Mucosa of descending colon (tissue), 3 donors: ENCODE measurements around the gene GMDS. TPM values are rescaled to one million over a fixed set of nuclear protein-coding genes. Genes with fewer than 3 reads are reported as not detected.
"Not testable (repeated sequence)": the region's sequence is repeated elsewhere in the genome, so short reads cannot be mapped to it uniquely, and the experiment has no call there.

Source experiments
- ATAC-seq: fragments of 200-7000 bp; cut with Tn5 transposase; one replicate; pipeline ENCODE4 v1.9.1; 2020; ENCODE audit warnings: mild to moderate bottlenecking, moderate library complexity
- DNase-seq, 3 donors: peaks; one replicate each; pipeline ENCODE4 v3.0.0-alpha.2; 2020
- H3K36me3 ChIP-seq: fragments of 200-600 bp; one replicate; pipeline ENCODE4 v1.8.0; 2021; ENCODE audit warnings: low read depth, mild to moderate bottlenecking
- H3K4me1 ChIP-seq: fragments of 200-600 bp; one replicate; pipeline ENCODE4 v1.8.0; 2021; ENCODE audit warnings: low read depth, mild to moderate bottlenecking
- H3K4me3 ChIP-seq: fragments of 200-600 bp; one replicate; pipeline ENCODE4 v1.8.0; 2021; ENCODE audit warnings: mild to moderate bottlenecking
- H3K9me3 ChIP-seq: fragments of 200-600 bp; one replicate; pipeline ENCODE4 v1.8.0; 2021; ENCODE audit warnings: mild to moderate bottlenecking
- CTCF ChIP-seq: fragments of 200-600 bp; IDR thresholded peaks from one replicate; pipeline ENCODE4 v1.8.0; 2022; ENCODE audit warnings: antibody characterized with exemption, mild to moderate bottlenecking
- intact Hi-C, 2 donors: fragments of 100-400 bp; cut with DNase I in 1 of 2; cut with micrococcal nuclease in 1 of 2; formaldehyde crosslinking; loops; one replicate each; pipeline versions ENCODE4 v1.11.0 to v1.11.1; 2022; cut with DNase I, micrococcal nuclease
- total RNA-seq, 3 donors: library from RNA; stranded (reverse); fragmentation: NEBNext Ultra II Directional in 2 of 3; extraction: Animal tissue kit (Norgen Biotek cat#: 25700) in 2 of 3; gene quantifications; one replicate each; pipeline versions ENCODE4 v1.2.1 to v1.2.4, GENCODE V29; 2021 to 2023
- donor health status: DM: no; HTN: no; CAD: no; lungs with moderate emphysema.
- donor health status: DM: no; HTN: no; CAD: no.
- donor health status: DM: no; HTN: yes; CAD: no.

GMDS gene
- total RNA-seq, 3 donors from 2014 or later: 68.0 to 228 (median 135) TPM

GRCh38 chr6:1696463-1696850, 548.9 kb downstream of the GMDS start:
- ATAC-seq: no peak
- Histone ChIP-seq H3K4me1 (no peaks in the 10 kb centered on the region), H3K4me3 (no peak overlapping the region), H3K9me3 (no peaks in the 10 kb centered on the region), H3K36me3 (no peaks in the 10 kb centered on the region)
- no peak for TF ChIP-seq CTCF
- no peak for DNase-seq
- intact Hi-C loops: no loop called here

- intact Hi-C loops: no loop called here
Measured at GRCh38 chr6:1695546-1696462, 549.6 kb downstream of the GMDS start.

GRCh38 chr6:1691828-1692227, 553.6 kb downstream of the GMDS start:
- intact Hi-C loops, H3K36me3 ChIP-seq, DNase-seq, H3K4me3 ChIP-seq, H3K4me1 ChIP-seq, ATAC-seq, H3K9me3 ChIP-seq: not testable (repeated sequence)

More at GRCh38 chr6:1695546-1696462, 549.6 kb downstream of the GMDS start:
- Histone ChIP-seq H3K4me1 (no peaks in the 10 kb centered on the region), H3K36me3 (no peaks in the 10 kb centered on the region), H3K9me3 (no peaks in the 10 kb centered on the region), H3K4me3 (no peak overlapping the region)
- no peak for TF ChIP-seq CTCF
- no peak for DNase-seq
- ATAC-seq: no peak

- H3K4me3 ChIP-seq, intact Hi-C loops, ATAC-seq, H3K4me1 ChIP-seq, H3K9me3 ChIP-seq, DNase-seq, H3K36me3 ChIP-seq: not testable (repeated sequence)
Measured at GRCh38 chr6:1690656-1691055, 554.7 kb downstream of the GMDS start.

GRCh38 chr6:1689141-1689540, 556.3 kb downstream of the GMDS start:
- intact Hi-C loops: no loop called here
- H3K4me3 ChIP-seq: no peak overlapping the region
- TF ChIP-seq CTCF: no peak
- ATAC-seq: peak; percentile 97
- peaks cover 5% of the 10 kb centered on the region for H3K4me1 ChIP-seq
- peak in 1 of 3 donors; percentile 27 for DNase-seq
- H3K9me3 ChIP-seq: no peaks in the 10 kb centered on the region
- H3K36me3 ChIP-seq: no peaks in the 10 kb centered on the region

GRCh38 chr6:1688396-1688795, 557.0 kb downstream of the GMDS start:
- intact Hi-C loops: no loop called here
- no peaks in the 10 kb centered on the region for H3K9me3 ChIP-seq
- no peak for TF ChIP-seq CTCF
- no peak overlapping the region for H3K4me3 ChIP-seq
- H3K36me3 ChIP-seq: no peaks in the 10 kb centered on the region
- peaks cover 5% of the 10 kb centered on the region for H3K4me1 ChIP-seq
- ATAC-seq: no peak
- DNase-seq: no peak
